Measurements from ENCODE around the gene VWA5B1.

GRCh38 chr1:20343938-20344302 lies 53.2 kb downstream of the VWA5B1 start:
- no peak for TF ChIP-seq JUN (IDR thresholded peaks at IDR 0.05; ENCODE audit: borderline replicate concordance, insufficient read depth, insufficient read length, low read depth)
- TF ChIP-seq MAX (IDR thresholded peaks at IDR 0.05; ENCODE audit: insufficient read depth, insufficient read length): no peak
- TF ChIP-seq CTCF (IDR thresholded peaks at IDR 0.05; ENCODE audit: extremely low read depth in 1 of 2, insufficient read depth in 1 of 2, low read depth in 1 of 2, low read length in 2 of 2): no peak
- TF ChIP-seq POLR2AphosphoS5 (IDR thresholded peaks at IDR 0.05; ENCODE audit: insufficient read depth, low read depth, low read length): no peak
- no peak for TF ChIP-seq POLR2A (IDR thresholded peaks at IDR 0.05; ENCODE audit: low read depth, low read length)
- no peak for TF ChIP-seq GATA2 (IDR thresholded peaks at IDR 0.05; ENCODE audit: insufficient read depth, insufficient read length, low read depth, low read length)
- TF ChIP-seq EZH2 (IDR thresholded peaks at IDR 0.05; ENCODE audit: borderline replicate concordance, low read depth, low read length, severe bottlenecking): no peak
